Measurements from ENCODE around the gene RFX5. TPM values are rescaled to one million over a fixed set of nuclear protein-coding genes. Genes with fewer than 3 reads are reported as not detected.
A peak's percentile ranks its signal among the peaks of the same experiment; 100 is the strongest.

Gene RFX5
- total and polyA plus RNA-seq, 9 of the 15 experiments (the other 6 are each of a cell fraction or from before 2014, with no cell fraction given): 3.8 to 48.2 (median 32.2) TPM

GRCh38 chr1:151346769-151347522 is at the start of gene RFX5 (continued):
- TF ChIP-seq IRF2 (CRISPR knock-in tag; IDR thresholded peaks at IDR 0.05): no peak
- TF ChIP-seq RBFOX2 (IDR thresholded peaks at IDR 0.05; ENCODE audit: low read depth, low read length): peak; percentile 84
- TF ChIP-seq, protein P1, sequence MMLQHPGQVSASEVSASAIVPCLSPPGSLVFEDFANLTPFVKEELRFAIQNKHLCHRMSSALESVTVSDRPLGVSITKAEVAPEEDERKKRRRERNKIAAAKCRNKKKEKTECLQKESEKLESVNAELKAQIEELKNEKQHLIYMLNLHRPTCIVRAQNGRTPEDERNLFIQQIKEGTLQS (IDR thresholded peaks at IDR 0.05): peak; percentile 54; the same call in 1 of the 2 replicates
- TF ChIP-seq, protein P1 (CRISPR knock-in tag; conservative IDR thresholded peaks at IDR 0.05): no peak
- TF ChIP-seq SIN3A (IDR thresholded peaks at IDR 0.05; ENCODE audit: borderline replicate concordance in 2 of 2, control insufficient read depth in 1 of 2, low read depth in 2 of 2, low read length in 2 of 2): no peak
- peak; percentile 52; the same call in 1 of the 2 replicates for TF ChIP-seq CHD2 (IDR thresholded peaks at IDR 0.05; ENCODE audit: low read depth, low read length)
- no peak for TF ChIP-seq CBX5 (IDR thresholded peaks at IDR 0.05; ENCODE audit: borderline replicate concordance, low read depth)
- no peak for TF ChIP-seq ZC3H8 (IDR thresholded peaks at IDR 0.05)
- TF ChIP-seq EP300 (IDR thresholded peaks at IDR 0.05; ENCODE audit: low read length): peak; percentile 5
- TF ChIP-seq, protein P2, sequence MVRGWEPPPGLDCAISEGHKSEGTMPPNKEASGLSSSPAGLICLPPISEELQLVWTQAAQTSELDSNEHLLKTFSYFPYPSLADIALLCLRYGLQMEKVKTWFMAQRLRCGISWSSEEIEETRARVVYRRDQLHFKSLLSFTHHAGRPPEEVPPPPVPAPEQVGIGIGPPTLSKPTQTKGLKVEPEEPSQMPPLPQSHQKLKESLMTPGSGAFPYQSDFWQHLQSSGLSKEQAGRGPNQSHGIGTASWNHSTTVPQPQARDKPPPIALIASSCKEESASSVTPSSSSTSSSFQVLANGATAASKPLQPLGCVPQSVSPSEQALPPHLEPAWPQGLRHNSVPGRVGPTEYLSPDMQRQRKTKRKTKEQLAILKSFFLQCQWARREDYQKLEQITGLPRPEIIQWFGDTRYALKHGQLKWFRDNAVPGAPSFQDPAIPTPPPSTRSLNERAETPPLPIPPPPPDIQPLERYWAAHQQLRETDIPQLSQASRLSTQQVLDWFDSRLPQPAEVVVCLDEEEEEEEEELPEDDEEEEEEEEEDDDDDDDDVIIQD (CRISPR knock-in tag; IDR thresholded peaks at IDR 0.05): no peak
- no peak for TF ChIP-seq CBX3 (IDR thresholded peaks at IDR 0.05; ENCODE audit: borderline replicate concordance in 1 of 2, low read length in 2 of 2)
- peak in 1 of 3 experiments; percentile 38 for TF ChIP-seq YY1 (IDR thresholded peaks at IDR 0.05; ENCODE audit: borderline replicate concordance in 1 of 3, control insufficient read depth in 1 of 3, extremely low read depth in 1 of 3, insufficient read depth in 3 of 3, insufficient read length in 1 of 3, insufficient replicate concordance in 2 of 3, low read depth in 1 of 3, low read length in 2 of 3)
- no peak for TF ChIP-seq ZNF212 (CRISPR knock-in tag; IDR thresholded peaks at IDR 0.05)
- TF ChIP-seq KDM1A (IDR thresholded peaks at IDR 0.05): peak in 1 of 2 experiments; percentile 54; a peak in 1 of 4 replicates
- no peak for TF ChIP-seq RBM22 (IDR thresholded peaks at IDR 0.05; ENCODE audit: low read depth, low read length, poor library complexity, severe bottlenecking)
- TF ChIP-seq ZNF830 (CRISPR knock-in tag; IDR thresholded peaks at IDR 0.05): no peak
- no peak for TF ChIP-seq POLR2H (tag; IDR thresholded peaks at IDR 0.05; ENCODE audit: low read depth)
- TF ChIP-seq, protein P3, sequence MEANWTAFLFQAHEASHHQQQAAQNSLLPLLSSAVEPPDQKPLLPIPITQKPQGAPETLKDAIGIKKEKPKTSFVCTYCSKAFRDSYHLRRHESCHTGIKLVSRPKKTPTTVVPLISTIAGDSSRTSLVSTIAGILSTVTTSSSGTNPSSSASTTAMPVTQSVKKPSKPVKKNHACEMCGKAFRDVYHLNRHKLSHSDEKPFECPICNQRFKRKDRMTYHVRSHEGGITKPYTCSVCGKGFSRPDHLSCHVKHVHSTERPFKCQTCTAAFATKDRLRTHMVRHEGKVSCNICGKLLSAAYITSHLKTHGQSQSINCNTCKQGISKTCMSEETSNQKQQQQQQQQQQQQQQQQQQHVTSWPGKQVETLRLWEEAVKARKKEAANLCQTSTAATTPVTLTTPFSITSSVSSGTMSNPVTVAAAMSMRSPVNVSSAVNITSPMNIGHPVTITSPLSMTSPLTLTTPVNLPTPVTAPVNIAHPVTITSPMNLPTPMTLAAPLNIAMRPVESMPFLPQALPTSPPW (CRISPR knock-in tag; IDR thresholded peaks at IDR 0.05): peak; percentile 98
- TF ChIP-seq HDAC6 (IDR thresholded peaks at IDR 0.05; ENCODE audit: low read depth, low read length): no peak
- TF ChIP-seq CBX2 (IDR thresholded peaks at IDR 0.05; ENCODE audit: insufficient read depth, low read length, poor library complexity, severe bottlenecking): no peak
- TF ChIP-seq, protein P4, sequence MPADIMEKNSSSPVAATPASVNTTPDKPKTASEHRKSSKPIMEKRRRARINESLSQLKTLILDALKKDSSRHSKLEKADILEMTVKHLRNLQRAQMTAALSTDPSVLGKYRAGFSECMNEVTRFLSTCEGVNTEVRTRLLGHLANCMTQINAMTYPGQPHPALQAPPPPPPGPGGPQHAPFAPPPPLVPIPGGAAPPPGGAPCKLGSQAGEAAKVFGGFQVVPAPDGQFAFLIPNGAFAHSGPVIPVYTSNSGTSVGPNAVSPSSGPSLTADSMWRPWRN (IDR thresholded peaks at IDR 0.05; ENCODE audit: low read depth): peak; percentile 50
- TF ChIP-seq THAP7 (CRISPR knock-in tag; IDR thresholded peaks at IDR 0.05): no peak

All from K562 (cell line).